ENCODE data around the gene C2orf92. TPM values are rescaled to one million over a fixed set of nuclear protein-coding genes. Genes with fewer than 3 reads are reported as not detected.

C2orf92 gene
- total RNA-seq, 2 experiments from 2014 or later, result 4.0 to 5.5 TPM

DNA sequence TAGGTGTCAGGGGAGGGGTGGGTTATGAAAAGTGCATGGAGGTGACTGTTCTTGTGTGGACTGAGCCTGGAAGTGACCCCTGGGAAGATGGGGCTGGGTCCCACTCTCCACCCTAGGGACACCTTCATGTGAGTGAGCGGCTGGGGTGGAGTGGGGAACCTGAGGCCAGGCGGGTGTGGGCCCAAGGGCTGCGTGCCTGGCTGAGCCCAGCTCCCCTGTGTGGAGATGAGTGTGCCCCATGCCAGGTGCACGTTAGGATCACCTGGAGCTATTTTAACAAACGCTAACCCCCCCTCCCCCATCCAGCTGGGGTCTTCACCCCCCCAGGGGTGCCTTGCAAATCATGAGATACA is 70.4 kb downstream of the C2orf92 start:
- Mint-ChIP-seq H3K4me1 (ENCODE audit: low read depth) (peaks cover 56% of the 10 kb centered on the region), H3K9me3 (ENCODE audit: insufficient read depth) (no peaks in the 10 kb centered on the region), H3K4me3 (no peak overlapping the region), H3K27ac (no peak overlapping the region), H3K36me3 (ENCODE audit: low read depth) (peaks cover 74% of the 10 kb centered on the region), H3K27me3 (ENCODE audit: low read depth) (no peaks in the 10 kb centered on the region)
- CTCF ChIA-PET, result interaction anchor here (1.1 to 10.2 kb wide), 12 partner anchors 8 to 645 kb away, joined by 3 to 265 read pairs (median 9); partner anchors contain the start of gene ZAP70
- ATAC-seq, result no peak
- POLR2A ChIA-PET, result interaction anchor here (0.9 to 3.2 kb wide), 4 partner anchors 12 to 26 kb away, joined by 3 to 19 read pairs (median 6); partner anchors contain the start of gene ZAP70
- DNase-seq, result no peak

DNA sequence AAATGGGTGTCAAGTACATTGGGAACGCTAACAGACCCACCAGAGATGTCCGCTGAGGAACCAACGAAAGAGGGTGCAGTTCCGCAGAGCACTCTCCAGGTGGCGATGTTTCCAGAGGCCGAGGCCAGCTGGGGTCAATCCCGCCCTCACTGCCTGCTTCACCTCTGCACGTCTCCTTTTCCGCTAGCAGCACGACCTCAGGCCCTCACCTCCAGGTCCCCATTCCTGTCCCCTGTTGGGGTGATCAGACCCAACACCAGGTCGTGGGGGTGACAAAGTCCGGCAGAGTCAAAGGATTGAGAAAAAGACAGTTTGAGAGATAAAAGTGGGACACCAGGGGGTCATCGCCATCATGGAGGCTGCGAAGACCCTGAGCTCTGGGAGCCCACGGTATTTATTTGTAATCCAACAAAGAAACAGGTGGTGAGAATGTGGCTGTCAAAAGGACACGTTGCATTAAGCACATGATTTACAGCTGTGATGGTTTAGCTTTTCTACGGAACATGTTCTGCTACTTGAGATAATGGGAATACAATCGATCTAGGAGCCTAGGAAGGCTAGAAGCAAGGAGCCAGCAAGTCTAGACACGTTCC is 71.2 kb downstream of the C2orf92 start:
- ATAC-seq (no peak), DNase-seq (peak; percentile 50)
- H3K27me3 Mint-ChIP-seq (ENCODE audit: low read depth), result no peaks in the 10 kb centered on the region
- H3K9me3 Mint-ChIP-seq (ENCODE audit: insufficient read depth), result no peaks in the 10 kb centered on the region
- peaks cover 63% of the 10 kb centered on the region for H3K4me1 Mint-ChIP-seq (ENCODE audit: low read depth)
- H3K4me3 Mint-ChIP-seq, result no peak overlapping the region
- CTCF ChIA-PET, result interaction anchor here (0.6 to 10.2 kb wide), 20 partner anchors 8 to 630 kb away, joined by 3 to 265 read pairs (median 6); partner anchors contain the start of genes COX5B and ZAP70
- POLR2A ChIA-PET, result interaction anchor here (0.7 to 3.2 kb wide), 7 partner anchors 13 to 95 kb away, joined by 3 to 19 read pairs (median 4); partner anchors contain the start of genes COX5B and ZAP70
- H3K27ac Mint-ChIP-seq, result peak overlapping the region; percentile 78
- H3K36me3 Mint-ChIP-seq (ENCODE audit: low read depth), result peaks cover 76% of the 10 kb centered on the region

DNA sequence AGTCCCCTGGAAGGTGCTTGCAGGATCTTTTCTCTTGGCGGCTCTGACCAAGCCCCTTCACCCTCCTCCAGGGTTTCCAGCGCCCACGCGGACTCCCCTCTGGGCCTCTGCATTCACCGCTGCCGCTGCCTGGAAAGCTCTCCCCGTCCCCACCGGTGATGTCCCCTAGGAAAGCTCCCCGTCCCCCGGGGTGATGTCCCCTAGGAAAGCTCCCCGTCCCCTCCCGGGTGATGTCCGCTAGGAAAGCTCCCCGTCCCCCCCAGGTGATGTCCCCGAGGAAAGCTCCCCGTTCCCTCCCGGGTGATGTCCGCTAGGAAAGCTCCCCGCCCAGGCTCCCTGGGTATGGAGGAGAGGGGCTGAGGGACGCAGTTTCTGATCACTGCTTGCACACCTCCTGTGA is 71.7 kb downstream of the C2orf92 start:
- no peaks in the 10 kb centered on the region for H3K9me3 Mint-ChIP-seq (ENCODE audit: insufficient read depth)
- peaks cover 68% of the 10 kb centered on the region for H3K4me1 Mint-ChIP-seq (ENCODE audit: low read depth)
- DNase-seq (no peak), ATAC-seq (no peak)
- CTCF ChIA-PET, result interaction anchor here (0.6 to 10.2 kb wide), 18 partner anchors 10 to 629 kb away, joined by 3 to 265 read pairs (median 6); partner anchors contain the start of genes COX5B and ZAP70
- POLR2A ChIA-PET, result interaction anchor here (0.7 to 3.2 kb wide), 8 partner anchors 13 to 96 kb away, joined by 3 to 19 read pairs (median 4); partner anchors contain the start of genes COX5B and ZAP70
- peaks cover 77% of the 10 kb centered on the region for H3K36me3 Mint-ChIP-seq (ENCODE audit: low read depth)
- peak overlapping the region; percentile 97 for H3K27ac Mint-ChIP-seq
- no peaks in the 10 kb centered on the region for H3K27me3 Mint-ChIP-seq (ENCODE audit: low read depth)
- no peak overlapping the region for H3K4me3 Mint-ChIP-seq

DNA sequence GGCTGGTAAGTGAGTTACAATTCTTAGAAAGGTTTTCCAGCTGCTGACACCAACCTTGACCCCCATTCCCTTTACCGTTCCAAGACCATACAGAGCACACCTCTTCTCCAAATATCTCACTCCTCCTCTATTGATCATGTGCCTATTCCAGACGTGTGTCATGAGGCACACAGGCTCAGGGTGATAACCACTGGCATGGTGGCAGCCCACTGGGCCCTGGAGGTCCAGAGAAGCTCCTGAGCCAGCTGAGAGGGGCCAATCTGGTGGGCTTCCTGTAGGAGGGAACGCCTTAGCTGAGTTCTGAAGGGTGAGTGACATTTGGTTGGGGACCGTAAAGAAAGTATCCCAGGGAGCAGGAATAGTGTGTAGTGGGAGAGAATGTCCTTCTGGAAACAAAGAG is 72.2 kb downstream of the C2orf92 start:
- H3K27me3 Mint-ChIP-seq (ENCODE audit: low read depth), result no peaks in the 10 kb centered on the region
- POLR2A ChIA-PET, result interaction anchor here (1.0 to 3.2 kb wide), 5 partner anchors 10 to 28 kb away, joined by 3 to 19 read pairs (median 4); partner anchors contain the start of gene ZAP70
- H3K9me3 Mint-ChIP-seq (ENCODE audit: insufficient read depth), result no peaks in the 10 kb centered on the region
- DNase-seq (no peak), ATAC-seq (no peak)
- peaks cover 72% of the 10 kb centered on the region for H3K4me1 Mint-ChIP-seq (ENCODE audit: low read depth)
- H3K4me3 Mint-ChIP-seq, result peak overlapping the region; percentile 48
- peaks cover 73% of the 10 kb centered on the region for H3K36me3 Mint-ChIP-seq (ENCODE audit: low read depth)
- CTCF ChIA-PET, result interaction anchor here (0.6 to 10.2 kb wide), 11 partner anchors 10 to 151 kb away, joined by 3 to 265 read pairs (median 10); partner anchors contain the start of gene ZAP70
- H3K27ac Mint-ChIP-seq, result peak overlapping the region; percentile 97

DNA sequence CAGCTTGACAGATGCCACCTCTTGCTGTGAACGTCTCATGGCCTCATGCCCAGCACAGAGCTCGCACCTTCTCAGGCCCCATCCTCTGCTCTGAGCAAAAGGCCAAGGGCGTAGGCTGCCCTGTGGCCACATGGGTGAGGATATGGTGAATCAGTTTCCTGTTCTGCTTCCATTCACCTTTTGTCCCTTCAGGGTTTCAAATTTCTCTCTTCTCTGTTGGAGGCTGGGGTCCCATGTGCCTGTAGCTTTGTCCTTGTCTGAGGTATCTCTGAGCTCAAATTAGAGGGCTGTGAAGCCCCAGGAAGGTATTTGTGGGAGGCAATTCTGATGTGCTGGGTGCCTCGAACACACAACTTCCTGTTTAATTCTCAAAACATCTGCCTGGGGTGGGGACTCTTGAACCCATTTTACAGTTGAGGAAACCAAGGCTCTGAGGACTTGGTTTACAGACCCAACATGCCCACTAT is 72.9 kb downstream of the C2orf92 start:
- no peaks in the 10 kb centered on the region for H3K27me3 Mint-ChIP-seq (ENCODE audit: low read depth)
- H3K4me1 Mint-ChIP-seq (ENCODE audit: low read depth), result peaks cover 79% of the 10 kb centered on the region
- H3K9me3 Mint-ChIP-seq (ENCODE audit: insufficient read depth), result no peaks in the 10 kb centered on the region
- CTCF ChIA-PET, result interaction anchor here (0.6 to 10.2 kb wide), 12 partner anchors 9 to 152 kb away, joined by 3 to 265 read pairs (median 6); partner anchors contain the start of genes COX5B and ZAP70
- H3K36me3 Mint-ChIP-seq (ENCODE audit: low read depth), result peaks cover 68% of the 10 kb centered on the region
- DNase-seq (peak; percentile 50), ATAC-seq (peak; percentile 58)
- POLR2A ChIA-PET, result interaction anchor here (1.0 to 3.2 kb wide), 6 partner anchors 11 to 97 kb away, joined by 3 to 19 read pairs (median 4); partner anchors contain the start of genes COX5B and ZAP70
- peak overlapping the region; percentile 48 for H3K4me3 Mint-ChIP-seq
- H3K27ac Mint-ChIP-seq, result peak overlapping the region; percentile 97

DNA sequence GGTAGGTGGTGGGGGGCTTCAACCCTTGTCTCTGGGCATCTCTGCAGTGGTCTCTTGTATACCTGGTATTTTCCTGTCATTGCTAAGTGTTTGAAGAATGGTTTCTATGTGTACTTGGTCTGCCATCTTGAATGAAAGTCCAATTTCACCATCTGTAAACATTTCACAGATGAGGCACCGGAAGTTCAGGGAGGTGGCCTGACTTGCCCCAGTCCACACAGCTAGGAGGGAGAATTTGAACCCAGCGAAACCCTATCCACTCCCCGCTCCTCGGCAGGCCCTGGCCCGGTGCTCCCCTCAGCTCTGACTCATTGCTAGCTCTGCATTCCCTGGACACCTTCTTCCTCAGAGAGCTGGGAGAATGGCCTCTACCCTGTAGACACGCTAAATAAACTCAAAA is 74.4 kb downstream of the C2orf92 start:
- Mint-ChIP-seq H3K27me3 (ENCODE audit: low read depth) (no peaks in the 10 kb centered on the region), H3K36me3 (ENCODE audit: low read depth) (peaks cover 58% of the 10 kb centered on the region), H3K27ac (peak overlapping the region; percentile 97), H3K4me1 (ENCODE audit: low read depth) (peaks cover 86% of the 10 kb centered on the region), H3K9me3 (ENCODE audit: insufficient read depth) (no peaks in the 10 kb centered on the region), H3K4me3 (no peak overlapping the region)
- DNase-seq, result no peak
- no peak for ATAC-seq
- POLR2A ChIA-PET, result interaction anchor here (0.9 to 2.4 kb wide), 4 partner anchors 15 to 30 kb away, joined by 3 to 7 read pairs (median 3); partner anchors contain the start of gene ZAP70
- CTCF ChIA-PET, result interaction anchor here (1.5 to 10.2 kb wide), 4 partner anchors 21 to 153 kb away, joined by 7 to 265 read pairs (median 30); partner anchors contain the start of gene ZAP70

DNA sequence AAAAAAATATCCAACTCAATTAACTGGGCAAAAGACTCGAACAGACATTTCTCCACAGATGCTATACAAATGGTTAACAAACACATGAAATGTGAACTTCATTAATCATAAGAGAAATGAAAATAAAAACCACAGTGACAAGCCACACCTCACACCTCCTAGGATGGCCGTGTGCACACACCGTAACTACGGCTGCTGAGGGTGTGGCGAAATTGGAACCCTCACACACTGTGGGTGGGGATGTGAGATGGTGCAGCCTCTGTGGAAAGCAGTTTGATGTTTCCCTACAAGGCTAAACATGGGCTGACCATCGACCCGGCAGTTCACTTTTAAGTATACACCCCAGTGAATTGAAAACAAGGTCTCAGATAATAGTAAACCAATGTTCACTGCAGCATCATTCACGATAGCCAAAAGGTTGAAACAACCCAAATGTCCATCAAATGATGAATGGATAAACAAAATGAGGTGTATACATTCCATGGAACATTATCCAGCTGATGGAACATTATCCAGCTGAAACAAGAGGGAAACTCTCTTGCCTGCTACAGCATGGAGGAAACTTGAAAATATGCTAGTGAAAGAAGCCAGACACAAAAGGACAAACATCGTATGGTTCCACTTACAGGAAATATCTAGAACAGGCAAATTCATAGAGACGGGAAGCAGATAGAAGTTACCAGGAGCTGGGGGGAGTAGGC is 76.1 kb downstream of the C2orf92 start:
- Mint-ChIP-seq H3K27ac (peak overlapping the region; percentile 81), H3K36me3 (ENCODE audit: low read depth) (peaks cover 45% of the 10 kb centered on the region), H3K4me3 (no peak overlapping the region), H3K4me1 (ENCODE audit: low read depth) (peaks cover 76% of the 10 kb centered on the region), H3K9me3 (ENCODE audit: insufficient read depth) (no peaks in the 10 kb centered on the region), H3K27me3 (ENCODE audit: low read depth) (no peaks in the 10 kb centered on the region)
- ATAC-seq (peak; percentile 66), DNase-seq (peak; percentile 68)
- CTCF ChIA-PET, result interaction anchor here (1.7 to 10.2 kb wide), 3 partner anchors 34 to 155 kb away, joined by 5 to 265 read pairs (median 14); partner anchors contain the start of gene ZAP70
- POLR2A ChIA-PET, result interaction anchor here (0.8 kb wide), 1 partner anchor 32 kb away, joined by 5 read pairs; the partner anchor contains the start of gene ZAP70

DNA sequence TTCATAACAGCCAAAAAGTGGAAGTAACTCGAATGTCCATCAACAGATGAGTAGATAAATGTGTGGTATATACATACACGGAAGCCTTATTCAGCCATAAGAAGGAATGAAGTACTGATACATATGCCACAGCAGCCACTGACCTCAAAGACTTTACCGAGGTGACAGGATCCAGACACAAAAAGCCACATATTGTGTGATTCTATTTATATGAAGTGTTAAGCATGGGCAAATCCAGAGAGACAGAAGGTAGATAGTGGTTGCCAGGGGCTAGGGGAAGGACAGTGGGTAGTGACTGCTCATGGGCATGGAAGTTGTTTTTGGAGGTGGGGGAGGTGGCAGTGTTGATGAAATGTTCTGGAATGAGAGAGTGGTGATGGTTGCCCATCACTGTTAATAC is 77.8 kb downstream of the C2orf92 start:
- peaks cover 59% of the 10 kb centered on the region for H3K4me1 Mint-ChIP-seq (ENCODE audit: low read depth)
- peak; percentile 52 for DNase-seq
- CTCF ChIA-PET, result interaction anchor here (1.7 to 10.2 kb wide), 4 partner anchors 36 to 157 kb away, joined by 5 to 265 read pairs (median 46); partner anchors contain the start of gene ZAP70
- peak overlapping the region; percentile 25 for H3K27ac Mint-ChIP-seq
- H3K27me3 Mint-ChIP-seq (ENCODE audit: low read depth), result no peaks in the 10 kb centered on the region
- peak; percentile 40 for ATAC-seq
- H3K4me3 Mint-ChIP-seq, result no peak overlapping the region
- H3K9me3 Mint-ChIP-seq (ENCODE audit: insufficient read depth), result no peaks in the 10 kb centered on the region
- POLR2A ChIA-PET, result interaction anchor here (1.3 kb wide), 1 partner anchor 37 kb away, joined by 3 read pairs; no protein-coding TSS in a partner anchor
- H3K36me3 Mint-ChIP-seq (ENCODE audit: low read depth), result peaks cover 29% of the 10 kb centered on the region

DNA sequence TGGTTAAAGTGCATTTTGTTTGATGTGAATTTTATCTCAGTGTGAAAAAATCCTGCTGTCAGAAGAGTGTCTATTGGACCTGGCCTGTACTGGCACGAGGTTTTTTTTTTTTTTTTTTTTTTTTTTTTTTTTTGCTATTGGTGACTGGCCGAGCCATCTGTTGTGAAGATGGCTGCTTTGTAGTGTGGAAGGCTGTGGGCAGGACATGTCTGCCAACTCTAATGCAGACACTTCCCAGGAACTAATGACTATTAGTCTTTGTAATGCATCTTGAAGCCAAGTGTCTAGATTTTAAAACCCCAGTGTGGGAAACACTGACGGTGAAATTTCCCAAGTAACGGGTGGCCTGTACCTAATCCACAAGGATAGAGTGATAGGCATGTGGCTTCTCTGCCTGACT is 78.2 kb downstream of the C2orf92 start:
- ChIA-PET CTCF (interaction anchor here (0.6 to 10.2 kb wide), 14 partner anchors 8 to 637 kb away, joined by 3 to 265 read pairs (median 8); partner anchors contain the start of genes COX5B and ZAP70), POLR2A (interaction anchor here (1.3 kb wide), 1 partner anchor 38 kb away, joined by 3 read pairs; no protein-coding TSS in a partner anchor)
- Mint-ChIP-seq H3K9me3 (ENCODE audit: insufficient read depth) (no peaks in the 10 kb centered on the region), H3K4me1 (ENCODE audit: low read depth) (peaks cover 55% of the 10 kb centered on the region), H3K27ac (peak overlapping the region; percentile 25), H3K4me3 (no peak overlapping the region), H3K27me3 (ENCODE audit: low read depth) (no peaks in the 10 kb centered on the region), H3K36me3 (ENCODE audit: low read depth) (peaks cover 25% of the 10 kb centered on the region)
- DNase-seq (no peak), ATAC-seq (no peak)

DNA sequence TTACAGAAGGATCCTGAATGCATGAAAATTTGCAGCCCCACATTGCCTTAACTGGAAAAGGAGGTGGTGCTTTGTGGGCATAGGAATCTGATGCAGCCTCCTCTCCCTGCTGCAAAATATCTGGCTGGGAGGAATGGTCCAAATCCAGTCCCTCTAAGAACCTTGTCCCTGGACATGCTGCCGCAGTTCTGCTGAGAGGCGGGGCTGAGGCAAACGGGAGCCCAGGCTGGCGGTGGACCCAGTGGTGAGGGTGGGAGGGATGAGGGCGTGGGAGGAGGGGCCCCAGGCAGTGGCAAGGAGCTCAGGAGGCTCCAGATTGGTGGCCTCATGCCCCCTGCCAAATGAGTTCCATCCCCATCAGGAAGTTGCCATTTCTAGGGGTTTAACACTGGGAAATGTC is 80.1 kb downstream of the C2orf92 start:
- Mint-ChIP-seq H3K36me3 (ENCODE audit: low read depth) (peaks cover 9% of the 10 kb centered on the region), H3K4me1 (ENCODE audit: low read depth) (peaks cover 37% of the 10 kb centered on the region), H3K9me3 (ENCODE audit: insufficient read depth) (no peaks in the 10 kb centered on the region), H3K4me3 (no peak overlapping the region), H3K27me3 (ENCODE audit: low read depth) (no peaks in the 10 kb centered on the region), H3K27ac (no peak overlapping the region)
- CTCF ChIA-PET, result interaction anchor here (0.5 to 4.5 kb wide), 3 partner anchors 8 to 51 kb away, joined by 3 to 34 read pairs (median 30); no protein-coding TSS in a partner anchor
- DNase-seq (no peak), ATAC-seq (no peak)
- POLR2A ChIA-PET, result no interaction called here

DNA sequence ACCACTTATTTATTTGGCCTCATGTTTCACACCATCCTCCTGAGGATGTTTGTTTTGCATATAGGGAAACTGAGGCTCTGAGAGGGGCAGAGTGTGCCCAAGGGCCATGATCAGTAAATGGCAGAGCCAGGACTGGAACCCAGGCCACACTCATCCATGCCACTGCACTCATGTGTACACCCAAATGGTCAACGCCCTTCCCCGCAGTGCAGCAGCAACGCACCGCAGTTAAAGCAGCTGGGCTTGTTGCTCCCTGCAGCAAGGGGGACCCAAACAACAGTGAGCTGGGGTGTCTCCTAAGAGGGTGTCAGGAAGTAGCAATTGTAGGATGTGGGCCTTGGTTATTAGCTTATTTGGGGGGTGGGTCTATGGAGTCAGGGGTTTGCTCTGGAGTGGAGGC is 80.5 kb downstream of the C2orf92 start:
- no peak overlapping the region for H3K27ac Mint-ChIP-seq
- ATAC-seq (no peak), DNase-seq (no peak)
- no peaks in the 10 kb centered on the region for H3K9me3 Mint-ChIP-seq (ENCODE audit: insufficient read depth)
- ChIA-PET POLR2A (no interaction called here), CTCF (interaction anchor here (0.5 to 4.5 kb wide), 3 partner anchors 9 to 51 kb away, joined by 3 to 34 read pairs (median 30); no protein-coding TSS in a partner anchor)
- H3K27me3 Mint-ChIP-seq (ENCODE audit: low read depth), result no peaks in the 10 kb centered on the region
- H3K4me3 Mint-ChIP-seq, result no peak overlapping the region
- H3K4me1 Mint-ChIP-seq (ENCODE audit: low read depth), result peaks cover 35% of the 10 kb centered on the region
- peaks cover 12% of the 10 kb centered on the region for H3K36me3 Mint-ChIP-seq (ENCODE audit: low read depth)
